Measurements from ENCODE around the gene ADD3.

Gene ADD3

GRCh38 chr10:109968953-109969759 lies 38.6 kb upstream of the ADD3 start:
- no peak overlapping the region for H3K4me3 ChIP-seq (ENCODE audit: low read depth, low read length)
- H3K27me3 ChIP-seq (ENCODE audit: control insufficient read depth, insufficient read depth, low read length): no peaks in the 10 kb centered on the region
- H3K36me3 ChIP-seq (ENCODE audit: control insufficient read depth, insufficient read depth, low read length): no peaks in the 10 kb centered on the region
- no peaks in the 10 kb centered on the region for H3K9me3 ChIP-seq (ENCODE audit: control insufficient read depth, insufficient read depth, low read length)
- no peak overlapping the region for H3K9ac ChIP-seq (ENCODE audit: low read depth, low read length)
- peaks cover 10% of the 10 kb centered on the region for H3K4me1 ChIP-seq (ENCODE audit: control insufficient read depth, insufficient read depth, low read length)

- peaks cover 10% of the 10 kb centered on the region for H3K4me1 ChIP-seq (ENCODE audit: control insufficient read depth, insufficient read depth, low read length)
Measured at GRCh38 chr10:109969760-109970346, 37.9 kb upstream of the ADD3 start.

GRCh38 chr10:109971634-109972033 lies 36.1 kb upstream of the ADD3 start:
- Histone ChIP-seq H3K27me3 (ENCODE audit: control insufficient read depth, insufficient read depth, low read length) (no peaks in the 10 kb centered on the region), H3K9ac (ENCODE audit: low read depth, low read length) (no peak overlapping the region), H3K9me3 (ENCODE audit: control insufficient read depth, insufficient read depth, low read length) (no peaks in the 10 kb centered on the region), H3K4me3 (ENCODE audit: low read depth, low read length) (no peak overlapping the region), H3K36me3 (ENCODE audit: control insufficient read depth, insufficient read depth, low read length) (no peaks in the 10 kb centered on the region), H3K4me1 (ENCODE audit: control insufficient read depth, insufficient read depth, low read length) (peaks cover 10% of the 10 kb centered on the region)

More at GRCh38 chr10:109969760-109970346, 37.9 kb upstream of the ADD3 start:
- Histone ChIP-seq H3K4me3 (ENCODE audit: low read depth, low read length) (no peak overlapping the region), H3K27me3 (ENCODE audit: control insufficient read depth, insufficient read depth, low read length) (no peaks in the 10 kb centered on the region), H3K36me3 (ENCODE audit: control insufficient read depth, insufficient read depth, low read length) (no peaks in the 10 kb centered on the region), H3K9me3 (ENCODE audit: control insufficient read depth, insufficient read depth, low read length) (no peaks in the 10 kb centered on the region), H3K9ac (ENCODE audit: low read depth, low read length) (no peak overlapping the region)

- Histone ChIP-seq H3K27me3 (ENCODE audit: control insufficient read depth, insufficient read depth, low read length) (no peaks in the 10 kb centered on the region), H3K36me3 (ENCODE audit: control insufficient read depth, insufficient read depth, low read length) (no peaks in the 10 kb centered on the region), H3K4me1 (ENCODE audit: control insufficient read depth, insufficient read depth, low read length) (peaks cover 4% of the 10 kb centered on the region), H3K9ac (ENCODE audit: low read depth, low read length) (no peak overlapping the region), H3K9me3 (ENCODE audit: control insufficient read depth, insufficient read depth, low read length) (no peaks in the 10 kb centered on the region), H3K4me3 (ENCODE audit: low read depth, low read length) (no peak overlapping the region)
Measured at GRCh38 chr10:109972372-109973001, 35.3 kb upstream of the ADD3 start.

GRCh38 chr10:109973326-109973829 lies 34.4 kb upstream of the ADD3 start:
- H3K4me1 ChIP-seq (ENCODE audit: control insufficient read depth, insufficient read depth, low read length): peaks cover 2% of the 10 kb centered on the region
- H3K4me3 ChIP-seq (ENCODE audit: low read depth, low read length): no peak overlapping the region
- H3K9ac ChIP-seq (ENCODE audit: low read depth, low read length): no peak overlapping the region
- H3K27me3 ChIP-seq (ENCODE audit: control insufficient read depth, insufficient read depth, low read length): no peaks in the 10 kb centered on the region
- H3K36me3 ChIP-seq (ENCODE audit: control insufficient read depth, insufficient read depth, low read length): no peaks in the 10 kb centered on the region
- H3K9me3 ChIP-seq (ENCODE audit: control insufficient read depth, insufficient read depth, low read length): no peaks in the 10 kb centered on the region

GRCh38 chr10:109974504-109975191 lies 33.1 kb upstream of the ADD3 start:
- no peaks in the 10 kb centered on the region for H3K36me3 ChIP-seq (ENCODE audit: control insufficient read depth, insufficient read depth, low read length)
- no peaks in the 10 kb centered on the region for H3K27me3 ChIP-seq (ENCODE audit: control insufficient read depth, insufficient read depth, low read length)
- H3K9me3 ChIP-seq (ENCODE audit: control insufficient read depth, insufficient read depth, low read length): no peaks in the 10 kb centered on the region
- no peak overlapping the region for H3K9ac ChIP-seq (ENCODE audit: low read depth, low read length)
- no peak overlapping the region for H3K4me3 ChIP-seq (ENCODE audit: low read depth, low read length)
- peaks cover 6% of the 10 kb centered on the region for H3K4me1 ChIP-seq (ENCODE audit: control insufficient read depth, insufficient read depth, low read length)

- Histone ChIP-seq H3K4me3 (ENCODE audit: low read depth, low read length) (no peak overlapping the region), H3K27me3 (ENCODE audit: control insufficient read depth, insufficient read depth, low read length) (no peaks in the 10 kb centered on the region), H3K4me1 (ENCODE audit: control insufficient read depth, insufficient read depth, low read length) (peaks cover 6% of the 10 kb centered on the region), H3K9ac (ENCODE audit: low read depth, low read length) (no peak overlapping the region), H3K9me3 (ENCODE audit: control insufficient read depth, insufficient read depth, low read length) (no peaks in the 10 kb centered on the region), H3K36me3 (ENCODE audit: control insufficient read depth, insufficient read depth, low read length) (no peaks in the 10 kb centered on the region)
Measured at GRCh38 chr10:109975244-109976190, 32.3 kb upstream of the ADD3 start.

GRCh38 chr10:109976681-109977080 lies 31.1 kb upstream of the ADD3 start:
- Histone ChIP-seq H3K9ac (ENCODE audit: low read depth, low read length) (no peak overlapping the region), H3K36me3 (ENCODE audit: control insufficient read depth, insufficient read depth, low read length) (no peaks in the 10 kb centered on the region), H3K9me3 (ENCODE audit: control insufficient read depth, insufficient read depth, low read length) (no peaks in the 10 kb centered on the region), H3K27me3 (ENCODE audit: control insufficient read depth, insufficient read depth, low read length) (no peaks in the 10 kb centered on the region), H3K4me3 (ENCODE audit: low read depth, low read length) (no peak overlapping the region), H3K4me1 (ENCODE audit: control insufficient read depth, insufficient read depth, low read length) (peaks cover 6% of the 10 kb centered on the region)

GRCh38 chr10:109977382-109977806 lies 30.4 kb upstream of the ADD3 start:
- H3K4me3 ChIP-seq (ENCODE audit: low read depth, low read length): no peak overlapping the region
- H3K4me1 ChIP-seq (ENCODE audit: control insufficient read depth, insufficient read depth, low read length): peaks cover 6% of the 10 kb centered on the region
- no peak overlapping the region for H3K9ac ChIP-seq (ENCODE audit: low read depth, low read length)

GRCh38 chr10:109978481-109978880 lies 29.3 kb upstream of the ADD3 start:
- H3K27me3 ChIP-seq (ENCODE audit: control insufficient read depth, insufficient read depth, low read length): no peaks in the 10 kb centered on the region
- no peak overlapping the region for H3K9ac ChIP-seq (ENCODE audit: low read depth, low read length)
- H3K9me3 ChIP-seq (ENCODE audit: control insufficient read depth, insufficient read depth, low read length): no peaks in the 10 kb centered on the region
- H3K4me3 ChIP-seq (ENCODE audit: low read depth, low read length): no peak overlapping the region
- peaks cover 6% of the 10 kb centered on the region for H3K4me1 ChIP-seq (ENCODE audit: control insufficient read depth, insufficient read depth, low read length)
- no peaks in the 10 kb centered on the region for H3K36me3 ChIP-seq (ENCODE audit: control insufficient read depth, insufficient read depth, low read length)

More at GRCh38 chr10:109977382-109977806, 30.4 kb upstream of the ADD3 start:
- no peaks in the 10 kb centered on the region for H3K36me3 ChIP-seq (ENCODE audit: control insufficient read depth, insufficient read depth, low read length)
- no peaks in the 10 kb centered on the region for H3K9me3 ChIP-seq (ENCODE audit: control insufficient read depth, insufficient read depth, low read length)
- H3K27me3 ChIP-seq (ENCODE audit: control insufficient read depth, insufficient read depth, low read length): no peaks in the 10 kb centered on the region

All from iPS-15b (cell line).